Brain pericyte (primary cell): ENCODE measurements around the gene HMGCS2.

Experiments
- DNase-seq: peaks from one replicate; pipeline ENCODE4 v3.0.0-alpha.2; 2012; ENCODE audit warnings: low read depth, low spot score

HMGCS2 gene

GRCh38 chr1:119701659-119702058, 67.0 kb downstream of the HMGCS2 start:
- no peak for DNase-seq

- no peak for DNase-seq
Observed at GRCh38 chr1:119700326-119700725, 68.4 kb downstream of the HMGCS2 start.
